Upper lobe of right lung (tissue), 1 donor: ENCODE data around the gene KCNC4. TPM values are rescaled to one million over a fixed set of nuclear protein-coding genes. Genes with fewer than 3 reads are reported as not detected.

Experiments
- ATAC-seq: fragments of 200-7000 bp; cut with Tn5 transposase; one replicate; pipeline ENCODE4 v1.9.1; 2020; ENCODE audit warnings: mild to moderate bottlenecking, moderate library complexity
- DNase-seq: peaks from one replicate; pipeline ENCODE4 v3.0.0-alpha.2; 2020
- H3K27ac ChIP-seq: fragments of 200-600 bp; one replicate; pipeline ENCODE4 v1.8.0; 2022
- H3K27me3 ChIP-seq: fragments of 200-600 bp; one replicate; pipeline ENCODE4 v1.8.0; 2022; ENCODE audit warnings: mild to moderate bottlenecking
- H3K36me3 ChIP-seq: fragments of 200-600 bp; one replicate; pipeline ENCODE4 v1.8.0; 2022
- H3K4me1 ChIP-seq: fragments of 200-600 bp; one replicate; pipeline ENCODE4 v1.8.0; 2022
- H3K4me3 ChIP-seq: fragments of 200-600 bp; one replicate; pipeline ENCODE4 v1.8.0; 2022; ENCODE audit warnings: mild to moderate bottlenecking
- H3K9me3 ChIP-seq: fragments of 200-600 bp; one replicate; pipeline ENCODE4 v1.8.0; 2022
- CTCF ChIP-seq: fragments of 200-600 bp; IDR thresholded peaks from one replicate; pipeline ENCODE4 v1.8.0; 2022; ENCODE audit warnings: antibody characterized with exemption
- intact Hi-C: fragments of 100-400 bp; cut with DNase I; formaldehyde crosslinking; loops from one replicate; pipeline ENCODE4 v1.11.0; 2022
- total RNA-seq: library from RNA; stranded (reverse); fragmentation: NEBNext Ultra II Directional; extraction: Animal tissue kit (Norgen Biotek cat#: 25700); gene quantifications from one replicate; pipeline ENCODE4 v1.2.1, GENCODE V29; 2021
- donor health status: DM: no; HTN: yes; CAD: no; lungs with severe emphysema.

Gene KCNC4
- total RNA-seq, 1 donor from 2014 or later = 11.1 TPM

- Histone ChIP-seq H3K36me3 (no peaks in the 10 kb centered on the region), H3K4me1 (no peaks in the 10 kb centered on the region), H3K9me3 (no peaks in the 10 kb centered on the region), H3K27me3 (peaks cover 28% of the 10 kb centered on the region), H3K4me3 (no peak overlapping the region), H3K27ac (no peak overlapping the region)
- ATAC-seq (peak; percentile 20), DNase-seq (no peak)
- intact Hi-C loops = no loop called here
- no peak for TF ChIP-seq CTCF
Observed at GRCh38 chr1:110184446-110184845, 25.7 kb upstream of the KCNC4 start.

- ATAC-seq = no peak
- intact Hi-C loops = no loop called here
Observed at GRCh38 chr1:110185181-110185580, 24.9 kb upstream of the KCNC4 start.

GRCh38 chr1:110186558-110186957 lies 23.6 kb upstream of the KCNC4 start:
- ATAC-seq = no peak
- Histone ChIP-seq H3K4me3 (no peak overlapping the region), H3K9me3 (no peaks in the 10 kb centered on the region), H3K4me1 (no peaks in the 10 kb centered on the region), H3K27ac (no peak overlapping the region), H3K27me3 (peaks cover 23% of the 10 kb centered on the region), H3K36me3 (no peaks in the 10 kb centered on the region)
- intact Hi-C loops = no loop called here
- no peak for TF ChIP-seq CTCF
- DNase-seq = no peak

More at GRCh38 chr1:110185181-110185580, 24.9 kb upstream of the KCNC4 start:
- Histone ChIP-seq H3K9me3 (no peaks in the 10 kb centered on the region), H3K27ac (no peak overlapping the region), H3K27me3 (peaks cover 28% of the 10 kb centered on the region), H3K4me1 (no peaks in the 10 kb centered on the region), H3K36me3 (no peaks in the 10 kb centered on the region), H3K4me3 (no peak overlapping the region)
- no peak for TF ChIP-seq CTCF
- DNase-seq = no peak

- DNase-seq (no peak), ATAC-seq (no peak)
- no peaks in the 10 kb centered on the region for H3K9me3 ChIP-seq
- intact Hi-C loops = no loop called here
- no peak overlapping the region for H3K4me3 ChIP-seq
- no peaks in the 10 kb centered on the region for H3K4me1 ChIP-seq
- H3K36me3 ChIP-seq = no peaks in the 10 kb centered on the region
- H3K27ac ChIP-seq = no peak overlapping the region
- no peak for TF ChIP-seq CTCF
- peaks cover 23% of the 10 kb centered on the region for H3K27me3 ChIP-seq
Observed at GRCh38 chr1:110187139-110187890, 22.8 kb upstream of the KCNC4 start.

- intact Hi-C loops = no loop called here
- DNase-seq (no peak), ATAC-seq (no peak)
- H3K9me3 ChIP-seq = no peaks in the 10 kb centered on the region
- no peak overlapping the region for H3K4me3 ChIP-seq
- no peak overlapping the region for H3K27ac ChIP-seq
- H3K27me3 ChIP-seq = peaks cover 22% of the 10 kb centered on the region
- no peak for TF ChIP-seq CTCF
- no peaks in the 10 kb centered on the region for H3K4me1 ChIP-seq
- no peaks in the 10 kb centered on the region for H3K36me3 ChIP-seq
Observed at GRCh38 chr1:110188035-110188618, 22.0 kb upstream of the KCNC4 start.
